GM19023 (cell line): Measurements from ENCODE around the gene ECSCR.
"Not testable (repeated sequence)": the region's sequence is repeated elsewhere in the genome, so short reads cannot be mapped to it uniquely, and the experiment has no call there.

Experiments
- ATAC-seq: cut with Tn5 transposase; IDR thresholded peaks from one replicate; pipeline ENCODE4 v1.9.1; 2021; ENCODE audit warnings: mild to moderate bottlenecking, moderate library complexity; ENCODE audit not compliant: unreplicated experiment

ECSCR gene

DNA sequence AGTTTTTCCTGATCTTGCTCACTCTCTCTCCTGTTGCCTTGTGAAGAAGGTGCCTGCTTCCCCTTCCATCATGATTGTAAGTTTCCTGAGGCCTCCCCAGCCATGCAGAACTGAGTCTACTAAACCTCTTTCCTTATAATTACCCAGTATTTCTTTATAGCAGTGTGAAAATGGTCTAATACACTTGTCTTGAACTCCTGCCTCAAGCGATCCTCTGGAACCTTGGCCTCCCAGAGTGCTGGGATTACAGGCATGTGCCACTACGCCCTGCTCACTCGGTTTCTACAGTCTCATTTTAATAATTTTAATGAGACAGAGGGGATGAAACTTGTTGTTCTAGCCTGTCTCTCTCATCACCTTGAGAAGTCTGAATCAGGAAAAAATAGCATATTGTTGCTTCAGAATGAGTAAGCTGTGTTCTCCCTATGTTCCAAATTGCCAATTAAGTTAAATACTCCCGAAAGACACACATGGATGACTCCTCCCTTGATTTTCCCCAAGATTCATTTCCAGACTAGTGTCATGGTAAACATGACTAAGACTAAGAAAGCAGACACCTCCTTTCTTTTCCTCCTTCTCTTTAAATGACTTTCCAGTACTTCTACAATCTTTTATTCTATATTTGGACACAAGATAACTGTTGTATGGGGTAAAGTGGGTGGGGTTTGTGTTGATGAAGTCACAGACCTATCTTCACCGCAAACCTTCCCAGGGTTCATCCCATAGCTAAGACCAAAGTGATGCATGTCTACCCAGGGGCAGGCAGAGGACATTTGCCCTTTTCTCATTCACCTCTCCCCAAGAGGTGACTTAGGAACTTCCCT lies 15.4 kb downstream of the ECSCR start:
- peak; percentile 63 for ATAC-seq

DNA sequence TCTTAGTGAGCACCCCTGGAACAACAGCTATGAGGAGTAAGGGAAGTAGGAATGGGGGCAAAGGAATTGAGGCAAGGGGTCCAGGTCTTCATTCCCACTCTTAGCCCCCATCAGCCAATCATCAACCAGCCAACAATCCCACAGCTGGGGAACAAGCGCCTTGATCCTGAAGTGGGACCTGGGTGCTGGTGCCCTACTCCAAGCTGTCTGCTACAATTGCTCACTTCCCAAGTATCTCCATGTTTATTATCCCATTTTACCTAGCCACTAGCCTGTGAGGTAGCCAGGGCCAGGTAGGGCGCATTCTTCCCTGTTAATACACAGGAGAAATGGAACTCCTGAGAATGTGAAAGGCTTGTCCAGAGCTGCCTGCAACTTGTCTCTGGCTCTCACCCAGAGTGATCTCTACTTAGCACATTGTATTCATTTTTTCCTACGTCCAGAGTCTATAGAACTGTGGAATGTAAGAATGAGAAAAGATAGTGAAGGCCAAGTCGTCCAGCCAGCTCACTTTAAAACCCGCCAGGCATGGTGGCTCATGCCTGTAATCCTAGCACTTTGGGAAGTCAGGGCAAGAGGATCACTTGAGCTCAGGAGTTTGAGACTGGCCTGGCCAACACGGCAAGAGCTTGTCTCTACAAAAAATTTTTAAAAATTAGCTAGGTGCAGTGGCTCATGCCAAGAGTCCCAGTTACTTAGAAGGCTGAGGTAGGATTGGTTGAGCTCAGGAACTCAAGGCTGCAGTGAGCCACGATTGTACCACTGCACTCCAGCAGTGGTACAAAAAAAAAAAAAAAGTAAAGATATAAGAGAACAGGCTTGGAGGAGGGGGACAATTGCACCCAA lies 17.0 kb downstream of the ECSCR start:
- no peak for ATAC-seq

DNA sequence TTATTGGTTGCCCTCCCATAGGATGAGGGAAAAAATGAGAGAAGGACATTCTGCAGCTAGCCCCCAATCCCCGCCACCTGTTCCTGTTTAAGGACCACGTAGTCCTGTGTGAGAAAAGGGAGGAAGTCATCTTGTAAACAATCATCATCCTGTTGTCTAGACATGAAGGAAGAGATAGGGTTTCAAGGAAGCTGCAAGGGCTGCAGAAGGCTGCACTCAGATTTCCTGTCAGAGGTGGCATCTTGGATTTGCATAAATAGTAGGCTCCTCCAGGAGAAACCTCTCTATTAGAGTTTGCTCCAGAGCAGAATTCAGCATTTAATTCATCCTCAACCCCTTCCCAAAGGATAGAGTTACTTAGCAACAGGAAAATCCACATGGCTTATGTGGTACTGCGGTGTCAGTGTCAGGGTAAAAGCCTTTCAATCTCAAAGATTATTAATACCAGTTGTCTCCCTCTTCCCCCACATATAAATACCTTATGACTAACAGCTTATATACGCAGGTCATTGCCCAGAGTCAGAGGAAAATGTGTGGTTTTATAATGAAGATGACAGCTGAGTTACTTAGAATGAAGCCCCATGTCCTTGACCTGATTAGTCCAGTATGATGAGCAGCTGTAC lies 18.6 kb downstream of the ECSCR start:
- no peak for ATAC-seq

- not testable (repeated sequence) for ATAC-seq
Measured at GRCh38 chr5:139440416-139440815, 22.1 kb downstream of the ECSCR start.

GRCh38 chr5:139439013-139439903 lies 23.3 kb downstream of the ECSCR start, which contains the start of gene DNAJC18:
Gene DNAJC18, minus strand, starts transcription at chr5:139439525. Its CDS starts 80 bp downstream, at chr5:139439445.
- peak; percentile 85 for ATAC-seq

GRCh38 chr5:139438707-139439012 lies 23.9 kb downstream of the ECSCR start:
- ATAC-seq, result no peak

DNA sequence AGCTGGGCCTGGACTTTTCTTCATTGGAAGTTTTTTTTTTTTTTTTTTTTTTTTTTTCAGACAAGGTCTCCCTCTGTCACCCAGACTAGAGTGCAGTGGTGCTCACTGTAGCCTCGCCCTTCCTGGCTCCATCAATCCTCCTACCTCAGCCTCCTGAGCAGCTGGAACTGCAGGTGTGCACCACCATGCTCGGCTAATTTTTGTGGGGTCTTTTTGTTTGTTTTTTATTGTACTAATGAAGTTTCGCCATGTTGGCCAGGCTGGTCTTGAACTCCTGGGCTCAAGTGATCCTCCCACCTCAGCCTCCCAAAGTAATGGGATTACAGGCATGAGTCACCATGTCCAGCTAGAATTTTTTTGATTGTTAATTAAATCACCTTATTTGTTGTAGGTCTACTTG lies 26.9 kb downstream of the ECSCR start:
- ATAC-seq, result no peak

- no peak for ATAC-seq
Measured at GRCh38 chr5:139431706-139432105, 30.8 kb downstream of the ECSCR start.

GRCh38 chr5:139430015-139430414 lies 32.5 kb downstream of the ECSCR start:
- ATAC-seq, result no peak

GRCh38 chr5:139426203-139426885 lies 36.2 kb downstream of the ECSCR start:
- no peak for ATAC-seq

DNA sequence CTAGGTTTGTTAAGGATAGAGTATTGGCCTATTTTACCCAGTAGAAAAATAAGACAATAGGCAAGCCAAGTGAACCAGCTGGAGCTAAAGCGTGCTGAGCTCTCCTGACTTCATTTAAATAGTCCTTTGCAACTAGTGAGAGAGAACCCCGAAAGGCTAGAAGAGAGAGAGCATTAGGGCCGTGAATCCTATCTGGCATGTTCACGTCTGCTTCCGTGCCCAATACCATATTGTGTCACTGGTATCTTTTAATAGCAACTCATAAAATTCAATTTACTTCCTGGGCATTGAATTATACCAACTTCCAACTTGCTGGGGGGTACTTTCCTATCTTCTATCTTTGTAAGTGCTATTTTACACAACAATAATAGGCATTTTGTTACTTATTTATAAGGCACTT lies 37.0 kb downstream of the ECSCR start:
- no peak for ATAC-seq

- no peak for ATAC-seq
Measured at GRCh38 chr5:139422307-139422893, 40.1 kb downstream of the ECSCR start.

DNA sequence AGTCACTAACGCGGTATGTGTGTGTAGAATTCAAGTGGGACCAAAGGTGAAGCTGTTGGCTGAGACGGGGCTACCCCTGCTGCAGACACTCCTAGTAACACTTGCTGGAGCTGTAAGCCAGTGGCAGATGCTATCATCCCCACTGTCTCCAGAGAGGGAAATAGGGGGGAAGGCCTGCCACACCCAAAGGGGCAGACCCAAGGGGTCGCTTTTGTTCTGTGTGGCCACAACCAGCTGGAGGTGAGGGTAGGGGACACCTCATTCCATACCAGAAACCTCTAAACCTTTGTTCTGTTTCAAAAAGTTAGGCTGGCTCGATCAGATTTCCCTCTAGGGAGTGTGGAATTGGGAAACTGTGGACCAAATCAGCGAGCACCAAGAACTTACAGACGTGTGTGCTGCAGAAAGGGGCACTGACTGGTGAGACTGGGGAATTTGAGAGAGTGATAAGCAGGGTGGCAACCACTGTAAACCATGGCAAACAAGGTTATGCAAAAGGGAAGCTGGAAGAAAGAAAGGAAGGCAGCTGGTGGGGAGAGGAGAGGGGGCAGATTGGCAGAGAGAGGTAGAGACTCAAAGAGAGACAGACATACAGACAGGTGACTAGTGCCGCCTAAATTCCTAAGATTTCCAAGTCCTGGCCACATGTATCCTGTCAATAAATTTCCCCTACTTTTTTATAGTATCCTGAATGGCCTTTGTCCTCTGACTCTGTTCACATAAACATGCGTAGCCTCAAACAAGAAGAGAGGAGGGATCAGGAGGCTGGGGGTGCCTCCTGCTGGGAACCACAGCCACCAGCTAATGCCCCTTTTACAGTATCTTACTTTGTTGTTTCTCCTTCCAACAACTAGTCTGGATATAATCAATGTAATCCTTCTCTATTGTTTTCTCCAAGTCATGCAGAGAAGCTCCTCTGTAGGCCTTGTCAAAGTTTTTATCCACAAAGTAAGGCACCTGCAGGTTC lies 43.0 kb downstream of the ECSCR start:
- no peak for ATAC-seq

DNA sequence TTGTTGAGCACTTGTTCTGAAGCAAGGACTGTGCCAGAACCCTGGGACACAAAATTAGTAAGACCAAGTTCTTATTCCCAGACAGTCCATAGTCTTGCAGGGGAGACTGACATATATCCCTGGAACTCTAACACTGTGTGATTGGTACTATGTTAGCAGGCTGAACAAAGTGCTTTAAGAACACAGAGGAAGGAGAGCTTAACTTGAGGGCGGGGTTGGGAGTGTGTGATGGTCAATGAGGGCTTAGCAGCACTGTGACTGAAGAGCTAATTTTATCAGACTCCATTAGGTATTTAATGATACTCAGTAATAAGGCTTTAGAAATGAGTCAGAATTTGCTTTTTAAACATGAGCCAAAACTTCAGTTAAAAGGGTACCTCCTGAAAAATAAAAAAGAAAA lies 43.8 kb downstream of the ECSCR start:
- ATAC-seq, result no peak

DNA sequence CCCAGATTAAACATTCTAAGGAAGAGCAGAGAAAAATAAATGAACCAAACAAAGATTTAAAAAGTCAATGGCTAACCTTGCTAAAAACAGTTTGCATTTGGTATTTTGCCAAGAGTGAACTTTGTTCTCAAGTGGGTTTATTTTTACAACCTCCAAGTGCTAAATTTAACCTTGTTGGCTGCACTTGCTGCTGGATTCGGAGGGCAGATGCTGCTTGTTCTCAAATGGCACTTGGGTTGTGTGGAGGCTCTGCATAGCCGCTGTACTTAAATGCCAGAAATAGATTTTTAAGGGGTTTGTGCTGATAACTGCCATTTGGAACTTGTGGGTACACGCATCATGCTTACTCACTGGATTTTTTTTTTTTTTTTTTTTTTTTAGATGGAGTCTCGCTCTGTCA lies 45.3 kb downstream of the ECSCR start:
- no peak for ATAC-seq

- ATAC-seq, result no peak
Measured at GRCh38 chr5:139416651-139417050, 45.9 kb downstream of the ECSCR start.

DNA sequence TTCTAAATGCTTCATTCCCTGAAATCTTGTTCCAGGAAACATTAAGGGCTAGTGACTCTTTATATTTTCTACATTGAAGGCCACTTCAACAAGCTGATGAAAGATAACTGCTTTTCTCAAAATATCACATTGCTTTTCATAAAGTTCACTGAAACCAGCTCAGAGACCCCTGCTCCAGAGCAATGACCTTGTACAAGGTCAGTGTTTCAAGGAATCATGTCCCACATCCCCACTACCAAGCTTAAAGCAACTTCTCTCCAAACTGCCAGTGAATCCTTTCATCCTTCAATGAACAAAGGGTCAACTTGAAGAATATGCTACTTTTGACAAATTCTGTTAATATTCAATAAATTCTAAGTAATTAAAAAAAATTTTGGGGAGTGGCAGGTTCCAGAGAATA lies 46.7 kb downstream of the ECSCR start:
- no peak for ATAC-seq

DNA sequence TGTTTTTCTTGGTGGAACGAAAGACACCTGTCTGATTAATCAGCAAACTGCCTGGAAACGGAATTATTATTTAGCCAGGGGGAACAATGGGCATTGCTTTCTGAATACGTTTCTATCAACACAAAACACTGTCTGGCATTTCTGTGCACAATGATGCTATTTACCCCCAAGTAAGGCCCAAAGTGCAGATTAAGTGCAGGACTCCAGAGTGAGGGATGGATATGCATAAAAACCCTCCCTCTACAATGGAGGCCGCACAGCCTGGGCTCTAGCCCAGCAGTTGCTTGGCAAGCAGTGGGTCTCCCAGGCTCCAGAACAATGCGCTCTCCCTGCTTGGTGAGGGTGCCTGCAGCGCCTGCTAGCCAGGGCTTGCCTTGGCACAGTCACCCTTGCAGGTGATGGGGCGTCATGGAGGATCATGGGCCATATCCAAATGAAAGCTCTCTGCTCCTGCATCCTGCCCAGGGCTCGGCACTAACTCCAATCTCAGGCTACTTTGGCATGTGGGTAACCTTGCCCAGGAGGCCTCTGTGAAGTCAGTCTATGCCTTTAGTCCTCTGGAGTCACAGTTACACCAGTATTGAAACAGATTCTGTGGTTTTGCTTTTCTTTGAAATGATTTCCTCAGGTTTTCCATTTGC lies 47.2 kb downstream of the ECSCR start:
- no peak for ATAC-seq
